Mammary epithelial cell (primary cell): ENCODE data around the gene FAM229A.

Experiments used
- CTCF ChIP-seq, 2 donors: IDR thresholded peaks in 1 of 2; conservative IDR thresholded peaks in 1 of 2; 2 replicates each; pipeline ENCODE4 v1.5.1; 2011 to 2012; ENCODE audit warnings: inconsistent platforms in 2 of 2, low read length in 2 of 2, mild to moderate bottlenecking in 2 of 2, control low read depth in 1 of 2, low read depth in 1 of 2; ENCODE audit not compliant: insufficient read depth in 1 of 2; ENCODE audit errors: extremely low read depth in 1 of 2
- EZH2 ChIP-seq: IDR thresholded peaks from 2 replicates; pipeline ENCODE4 v1.6.1; 2012; ENCODE audit warnings: low read length, inconsistent platforms, borderline replicate concordance

- TF ChIP-seq CTCF (conservative IDR thresholded peaks at IDR 0.05 in 1 of 2, IDR thresholded peaks at IDR 0.05 in 1 of 2; ENCODE audit: extremely low read depth in 1 of 2, insufficient read depth in 1 of 2, low read depth in 1 of 2, low read length in 2 of 2) = no peak
- no peak for TF ChIP-seq EZH2
These were observed 30.0 kb upstream of the FAM229A start for GRCh38 chr1:32392325-32392724.
